Endothelial cell of umbilical vein (primary cell): Measurements from ENCODE around the gene ALDH1L1. TPM values are rescaled to one million over a fixed set of nuclear protein-coding genes. Genes with fewer than 3 reads are reported as not detected.

Source experiments
- BruUV-seq: library from RNA; stranded (reverse); fragments of 400-500 nt; replicated peaks from 2 replicates; lab custom pipeline; 2021; lab: Mats Ljungman, UMichigan
- CTCF ChIA-PET: fragments of 300-600, 350-600 bp; sonication (Branson Sonifier 250); formaldehyde crosslinking; loops from one replicate; lab custom pipeline; 2021; ENCODE audit warnings: antibody characterized with exemption, inconsistent platforms; lab: Charles Lee
- POLR2A ChIA-PET: fragments of 300-600, 350-600 bp; sonication (Branson Sonifier 250); formaldehyde crosslinking; loops from one replicate; lab custom pipeline; 2021; ENCODE audit warnings: antibody characterized with exemption, inconsistent platforms; lab: Charles Lee
- DNase-seq: peaks from one replicate; pipeline ENCODE4 v3.0.0-alpha.2; 2011; ENCODE audit warnings: low read depth, low spot score
- FAIRE-seq: peaks from 2 replicates; lab custom pipeline; 2011; peaks lifted over from hg19 to GRCh38; lab: Jason Lieb, UNC
- H2AFZ ChIP-seq: 2 replicates; pipeline ENCODE4 v1.6.0; 2012; ENCODE audit warnings: low read depth, low read length, control low read depth, inconsistent platforms
- H3K27ac ChIP-seq: 2 replicates; pipeline ENCODE4 v1.5.1; 2011; ENCODE audit warnings: low read depth, mild to moderate bottlenecking, control low read depth, low read length, moderate library complexity; ENCODE audit not compliant: insufficient read depth
- H3K27me3 ChIP-seq, 2 experiments: 2 replicates each; pipeline versions ENCODE4 v1.6.0 to v1.6.1; 2011; ENCODE audit warnings: low read length in 2 of 2, mixed read lengths in 1 of 2; ENCODE audit not compliant: control insufficient read depth in 2 of 2, insufficient read depth in 2 of 2
- H3K36me3 ChIP-seq, 2 experiments: 2 replicates in 1 of 2; 3 replicates in 1 of 2; pipeline ENCODE4 v1.5.1; 2011; ENCODE audit warnings: low read length in 2 of 2, mild to moderate bottlenecking in 1 of 2, moderate library complexity in 1 of 2; ENCODE audit not compliant: control insufficient read depth in 2 of 2, insufficient read depth in 2 of 2; ENCODE audit errors: extremely low read depth in 1 of 2
- H3K4me1 ChIP-seq: 3 replicates; pipeline ENCODE4 v1.5.1; 2011; ENCODE audit warnings: mild to moderate bottlenecking, low read length; ENCODE audit not compliant: control insufficient read depth, insufficient read depth; ENCODE audit errors: extremely low read depth
- H3K4me2 ChIP-seq: 2 replicates; pipeline ENCODE4 v1.6.1; 2011; ENCODE audit warnings: low read length, control low read depth, mixed read lengths; ENCODE audit not compliant: insufficient read depth
- H3K4me3 ChIP-seq, 3 experiments: fragments of 200-600 bp in 1 of 3; sonication (generic), shearing (Covaris generic) in 1 of 3; replicated peaks in 1 of 3; 2 replicates each; pipeline ENCODE4 v1.5.1; 2011 to 2016; ENCODE audit warnings: control low read depth in 3 of 3, low read length in 3 of 3, mild to moderate bottlenecking in 2 of 3, inconsistent platforms in 1 of 3, low read depth in 1 of 3, moderate library complexity in 1 of 3; ENCODE audit not compliant: insufficient read depth in 1 of 3
- H3K79me2 ChIP-seq: 2 replicates; pipeline ENCODE4 v1.6.0; 2012; ENCODE audit warnings: low read length, inconsistent platforms; ENCODE audit not compliant: control insufficient read depth, insufficient read depth
- H3K9ac ChIP-seq: replicated peaks from 2 replicates; pipeline ENCODE3; 2011; ENCODE audit warnings: low read length, control low read depth; ENCODE audit not compliant: insufficient read depth; ENCODE audit errors: extremely low read depth
- H3K9me1 ChIP-seq: replicated peaks from 3 replicates; pipeline ENCODE4 v1.6.0; 2011; ENCODE audit warnings: mild to moderate bottlenecking, low read length; ENCODE audit not compliant: control insufficient read depth, insufficient read depth; ENCODE audit errors: extremely low read depth
- H3K9me3 ChIP-seq: replicated peaks from 2 replicates; pipeline ENCODE4 v1.5.1; 2012; ENCODE audit warnings: low read length, inconsistent platforms; ENCODE audit not compliant: control insufficient read depth, insufficient read depth
- H4K20me1 ChIP-seq: replicated peaks from 2 replicates; pipeline ENCODE3; 2011; ENCODE audit warnings: mild to moderate bottlenecking, low read length; ENCODE audit not compliant: control insufficient read depth, insufficient read depth; ENCODE audit errors: extremely low read depth
- EZH2 ChIP-seq: IDR thresholded peaks from 2 replicates; pipeline ENCODE4 v1.6.1; 2012; ENCODE audit warnings: borderline replicate concordance, low read depth, mild to moderate bottlenecking, moderate library complexity, low read length, inconsistent platforms; ENCODE audit not compliant: severe bottlenecking
- FOS ChIP-seq: IDR thresholded peaks from 2 replicates; pipeline ENCODE4 v1.6.1; 2011; ENCODE audit warnings: mild to moderate bottlenecking, low read length, moderate library complexity, borderline replicate concordance; ENCODE audit not compliant: insufficient read depth
- GATA2 ChIP-seq: IDR thresholded peaks from 2 replicates; pipeline ENCODE4 v1.7.0; 2011; ENCODE audit warnings: low read depth, mild to moderate bottlenecking, moderate library complexity, mixed read lengths, low read length; ENCODE audit not compliant: insufficient read length, insufficient read depth
- JUN ChIP-seq: IDR thresholded peaks from 2 replicates; pipeline ENCODE4 v1.6.1; 2011; ENCODE audit warnings: borderline replicate concordance, low read depth; ENCODE audit not compliant: insufficient read length, insufficient read depth
- POLR2A ChIP-seq: IDR thresholded peaks from 2 replicates; pipeline ENCODE4 v1.6.1; 2012; ENCODE audit warnings: low read depth, mild to moderate bottlenecking, control low read depth, low read length
- POLR2AphosphoS5 ChIP-seq: IDR thresholded peaks from 2 replicates; pipeline ENCODE4 v1.6.1; 2012; ENCODE audit warnings: low read depth, mild to moderate bottlenecking, control low read depth, low read length, moderate library complexity; ENCODE audit not compliant: insufficient read depth
- dilution Hi-C: fragments of 300-500 bp; cut with MboI; formaldehyde crosslinking; loops from one replicate; pipeline ENCODE4 v1.15.0; 2019; ENCODE audit warnings: low sequenced_read_pairs; ENCODE audit not compliant: extremely low pct_ligation_motif_present
- intact Hi-C: fragments of 100-400 bp; cut with micrococcal nuclease; formaldehyde crosslinking; loops from one replicate; pipeline ENCODE4 v1.10.0; 2022
- polyA plus RNA-seq, 4 experiments: library from polyadenylated mRNA; depleted of rRNA in 3 of 4; stranded (reverse) in 3 of 4; unstranded in 1 of 4; fragments of >200 nt; gene quantifications; 2 replicates each; pipeline versions ENCODE4 v1.2.1 to v1.2.3, GENCODE V29; 2011 to 2012; ENCODE audit warnings: missing spikeins in 1 of 4
- total RNA-seq: library from RNA; stranded (reverse); gene quantifications from 2 replicates; pipeline ENCODE4 v1.2.3, GENCODE V29; 2021
- TF ChIP-seq, protein P1 (sequence below), 2 donors: IDR thresholded peaks; 1 replicate in 1 of 2; 2 replicates in 1 of 2; pipeline ENCODE4 v1.5.1; 2011; ENCODE audit warnings: low read length in 2 of 2, mild to moderate bottlenecking in 2 of 2, moderate library complexity in 2 of 2, control low read depth in 1 of 2, inconsistent platforms in 1 of 2, low read depth in 1 of 2; ENCODE audit not compliant: insufficient read depth in 1 of 2; ENCODE audit errors: extremely low read depth in 1 of 2
- TF ChIP-seq, protein P2 (sequence below): IDR thresholded peaks from 2 replicates; pipeline ENCODE4 v1.6.1; 2011; ENCODE audit not compliant: insufficient read depth, insufficient read length

The ALDH1L1 gene
- total and polyA plus RNA-seq, 2 donors (not counting 3 experiments of a cell fraction or from before 2014, with no cell fraction given), result not detected

DNA sequence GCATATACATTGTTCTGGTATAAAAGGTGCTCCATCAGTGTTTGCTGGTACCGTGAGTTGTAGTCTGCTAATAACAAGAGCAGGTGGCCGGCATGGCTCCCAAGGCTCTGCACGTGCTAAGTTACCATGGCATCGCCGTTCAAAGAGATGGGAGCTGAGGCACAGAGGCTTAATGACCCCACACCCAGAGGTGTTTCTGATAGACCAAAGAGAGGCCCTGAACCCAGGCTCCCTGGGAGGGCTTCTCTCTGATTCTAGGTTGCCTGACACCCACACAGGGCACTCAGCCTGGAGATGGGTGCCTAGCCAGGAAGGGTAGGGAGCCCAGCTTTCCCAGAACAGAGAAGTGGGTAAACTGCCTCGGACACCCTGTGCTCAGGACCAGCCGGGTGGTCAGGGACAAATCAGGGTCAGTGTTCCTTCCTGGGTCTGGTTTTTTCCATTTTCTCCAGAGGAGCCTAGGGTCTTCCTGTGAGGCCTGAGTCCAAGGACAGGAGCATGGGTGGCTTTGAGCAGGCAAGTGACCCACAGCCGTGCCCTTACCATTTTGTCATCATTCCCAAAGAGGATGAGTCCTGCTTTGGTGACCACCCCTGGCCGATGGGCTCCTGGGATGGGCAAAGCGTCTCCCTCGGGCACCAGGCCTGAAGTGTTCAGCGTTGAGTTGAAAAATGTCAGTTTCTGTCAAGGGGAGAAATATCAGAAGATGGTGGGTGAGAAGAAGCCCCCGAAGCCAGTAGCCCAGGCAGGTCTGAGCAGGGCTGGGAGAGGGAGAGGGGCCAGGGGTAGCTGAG, 27.3 kb downstream of the ALDH1L1 start:
- Histone ChIP-seq H3K4me2 (no peak overlapping the region), H3K4me3 (no peak overlapping the region), H4K20me1 (no peaks in the 10 kb centered on the region), H2AFZ (no peak overlapping the region), H3K9me1 (no peaks in the 10 kb centered on the region), H3K9me3 (no peaks in the 10 kb centered on the region), H3K27me3 (no peaks in the 10 kb centered on the region), H3K79me2 (no peaks in the 10 kb centered on the region), H3K9ac (no peak overlapping the region), H3K36me3 (no peaks in the 10 kb centered on the region), H3K4me1 (no peaks in the 10 kb centered on the region), H3K27ac (no peak overlapping the region)
- intact Hi-C loops (no loop called here), dilution Hi-C loops (no loop called here)
- FAIRE-seq, result no peak
- DNase-seq, result no peak
- no TSS peak for BruUV-seq
- ChIA-PET POLR2A (no interaction called here), CTCF (no interaction called here)
- TF ChIP-seq, protein P1, sequence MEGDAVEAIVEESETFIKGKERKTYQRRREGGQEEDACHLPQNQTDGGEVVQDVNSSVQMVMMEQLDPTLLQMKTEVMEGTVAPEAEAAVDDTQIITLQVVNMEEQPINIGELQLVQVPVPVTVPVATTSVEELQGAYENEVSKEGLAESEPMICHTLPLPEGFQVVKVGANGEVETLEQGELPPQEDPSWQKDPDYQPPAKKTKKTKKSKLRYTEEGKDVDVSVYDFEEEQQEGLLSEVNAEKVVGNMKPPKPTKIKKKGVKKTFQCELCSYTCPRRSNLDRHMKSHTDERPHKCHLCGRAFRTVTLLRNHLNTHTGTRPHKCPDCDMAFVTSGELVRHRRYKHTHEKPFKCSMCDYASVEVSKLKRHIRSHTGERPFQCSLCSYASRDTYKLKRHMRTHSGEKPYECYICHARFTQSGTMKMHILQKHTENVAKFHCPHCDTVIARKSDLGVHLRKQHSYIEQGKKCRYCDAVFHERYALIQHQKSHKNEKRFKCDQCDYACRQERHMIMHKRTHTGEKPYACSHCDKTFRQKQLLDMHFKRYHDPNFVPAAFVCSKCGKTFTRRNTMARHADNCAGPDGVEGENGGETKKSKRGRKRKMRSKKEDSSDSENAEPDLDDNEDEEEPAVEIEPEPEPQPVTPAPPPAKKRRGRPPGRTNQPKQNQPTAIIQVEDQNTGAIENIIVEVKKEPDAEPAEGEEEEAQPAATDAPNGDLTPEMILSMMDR (IDR thresholded peaks at IDR 0.05; ENCODE audit: extremely low read depth in 1 of 2, insufficient read depth in 1 of 2, low read depth in 1 of 2, low read length in 2 of 2), result no peak

DNA sequence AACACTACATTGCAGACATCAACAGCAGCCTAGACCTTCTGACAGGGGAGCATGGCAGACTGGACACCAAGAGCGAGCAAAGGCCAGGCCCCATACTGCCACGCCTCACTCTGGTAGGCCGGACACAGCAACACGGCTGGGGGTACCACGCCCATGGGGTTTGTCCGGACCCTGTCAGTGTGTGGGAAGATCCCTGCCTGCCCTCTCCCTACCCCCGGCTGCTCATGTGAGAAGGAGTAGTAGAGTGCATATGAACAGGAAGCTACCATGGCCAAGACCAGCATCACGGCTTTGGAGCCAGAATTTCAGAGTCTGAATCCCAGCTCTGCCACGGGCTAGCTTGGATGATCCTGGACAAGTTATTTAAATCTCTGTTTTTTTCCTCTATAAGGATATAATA, 27.9 kb downstream of the ALDH1L1 start:
- Histone ChIP-seq H3K9me3 (no peaks in the 10 kb centered on the region), H3K4me3 (no peak overlapping the region), H3K4me1 (no peaks in the 10 kb centered on the region), H3K9ac (no peak overlapping the region), H3K79me2 (no peaks in the 10 kb centered on the region), H3K27ac (no peak overlapping the region), H3K9me1 (no peaks in the 10 kb centered on the region), H2AFZ (no peak overlapping the region), H3K4me2 (no peak overlapping the region), H3K36me3 (no peaks in the 10 kb centered on the region), H3K27me3 (no peaks in the 10 kb centered on the region), H4K20me1 (no peaks in the 10 kb centered on the region)
- BruUV-seq, result no TSS peak
- POLR2A ChIA-PET, result no interaction called here
- no peak for TF ChIP-seq EZH2
- TF ChIP-seq GATA2, result no peak
- no peak for TF ChIP-seq POLR2A
- TF ChIP-seq FOS, result no peak
- TF ChIP-seq JUN, result no peak
- TF ChIP-seq, protein P2, sequence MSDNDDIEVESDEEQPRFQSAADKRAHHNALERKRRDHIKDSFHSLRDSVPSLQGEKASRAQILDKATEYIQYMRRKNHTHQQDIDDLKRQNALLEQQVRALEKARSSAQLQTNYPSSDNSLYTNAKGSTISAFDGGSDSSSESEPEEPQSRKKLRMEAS, result no peak
- TF ChIP-seq, protein P1 (IDR thresholded peaks at IDR 0.05; ENCODE audit: extremely low read depth in 1 of 2, insufficient read depth in 1 of 2, low read depth in 1 of 2, low read length in 2 of 2), result no peak
- TF ChIP-seq POLR2AphosphoS5, result no peak
- intact Hi-C loops, result no loop called here
- DNase-seq (no peak), FAIRE-seq (no peak)
- CTCF ChIA-PET, result no interaction called here
- dilution Hi-C loops, result no loop called here
